Stimulated activated CD4-positive, alpha-beta T cell treated with anti-CD3 and anti-CD28 coated beads, Interleukin-4, amount 100 ng/mL, for 1 hour (primary cell): Measurements from ENCODE around the gene P2RX6.
"Not testable (repeated sequence)": the region's sequence is repeated elsewhere in the genome, so short reads cannot be mapped to it uniquely, and the experiment has no call there.

Experiments used
- DNase-seq: peaks from one replicate; pipeline ENCODE4 v3.0.0-alpha.2; 2020

The P2RX6 gene

DNA sequence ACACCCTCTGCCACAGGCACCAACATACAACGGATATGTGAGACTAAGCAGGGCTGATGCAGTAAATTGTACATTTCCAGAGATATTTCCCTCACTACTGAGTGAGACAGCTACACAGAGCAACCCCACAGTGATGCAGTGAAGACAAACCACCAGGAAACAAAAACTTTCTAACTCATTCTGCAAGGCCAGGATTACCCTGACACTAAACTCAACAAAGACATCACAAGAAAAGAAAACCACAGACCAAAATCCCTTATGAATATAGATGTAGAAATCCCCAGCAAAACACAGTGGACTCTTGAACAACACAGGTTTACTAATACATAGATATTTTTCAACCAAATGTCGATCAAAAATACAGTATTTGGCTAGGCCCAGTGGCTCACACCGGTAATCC, 18.9 kb downstream of the P2RX6 start:
- no peak for DNase-seq

DNA sequence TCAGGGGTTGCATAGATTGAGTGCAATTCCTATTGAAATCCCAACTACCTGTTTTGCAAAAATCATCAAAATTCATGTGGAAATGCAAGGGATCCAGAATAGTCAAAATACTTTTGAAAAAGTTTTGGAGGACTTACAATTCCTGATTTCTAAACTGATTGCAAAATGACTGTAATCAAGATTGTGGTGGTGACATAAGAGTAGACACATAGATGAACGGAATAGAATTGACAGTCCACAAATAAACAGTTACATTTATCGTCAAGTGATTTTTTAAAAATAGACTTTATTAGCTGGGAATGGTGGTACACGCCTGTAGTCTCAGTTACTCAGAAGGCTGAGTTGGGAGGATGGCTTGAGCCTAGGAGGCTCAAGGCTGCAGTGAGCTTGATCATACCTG, 20.0 kb downstream of the P2RX6 start:
- no peak for DNase-seq

DNA sequence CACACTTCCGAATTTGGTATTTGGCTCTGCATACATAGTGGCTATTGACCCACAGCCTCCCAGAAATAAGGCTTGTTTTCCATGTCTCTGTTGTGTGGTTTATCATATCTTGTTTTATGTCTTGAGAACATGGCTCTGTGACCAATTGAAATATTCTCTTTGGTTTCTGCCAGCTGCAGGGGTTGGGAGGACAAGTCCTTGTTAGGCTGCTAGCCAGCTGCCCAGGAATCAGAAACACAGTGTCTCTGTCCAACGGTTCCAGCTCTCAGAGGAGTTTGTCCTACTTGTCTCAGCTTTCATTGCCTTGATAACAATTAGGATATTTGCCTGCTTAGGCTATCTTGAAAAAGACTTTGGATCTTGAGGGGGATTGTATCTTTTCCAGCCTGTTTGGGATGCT, 23.4 kb downstream of the P2RX6 start:
- no peak for DNase-seq

DNA sequence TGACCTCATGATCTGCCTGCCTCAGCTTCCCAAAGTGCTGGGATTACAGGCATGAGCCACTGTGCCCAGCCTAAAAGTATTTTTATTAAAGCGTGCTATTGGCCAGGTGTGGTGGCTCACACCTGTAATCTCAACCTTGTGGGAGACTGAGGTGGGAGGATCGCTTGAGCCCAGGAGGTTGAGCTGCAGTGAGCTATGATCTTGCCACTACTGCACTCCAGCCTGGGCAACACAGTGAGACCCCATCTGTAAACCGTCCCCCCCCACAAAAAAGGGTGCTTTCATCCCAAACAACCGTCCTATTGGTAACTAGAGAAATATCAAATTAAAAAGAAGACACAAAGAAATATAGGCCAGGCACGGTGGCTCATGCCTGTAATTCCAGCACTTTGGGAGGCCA, 24.2 kb downstream of the P2RX6 start:
- not testable (repeated sequence) for DNase-seq

DNA sequence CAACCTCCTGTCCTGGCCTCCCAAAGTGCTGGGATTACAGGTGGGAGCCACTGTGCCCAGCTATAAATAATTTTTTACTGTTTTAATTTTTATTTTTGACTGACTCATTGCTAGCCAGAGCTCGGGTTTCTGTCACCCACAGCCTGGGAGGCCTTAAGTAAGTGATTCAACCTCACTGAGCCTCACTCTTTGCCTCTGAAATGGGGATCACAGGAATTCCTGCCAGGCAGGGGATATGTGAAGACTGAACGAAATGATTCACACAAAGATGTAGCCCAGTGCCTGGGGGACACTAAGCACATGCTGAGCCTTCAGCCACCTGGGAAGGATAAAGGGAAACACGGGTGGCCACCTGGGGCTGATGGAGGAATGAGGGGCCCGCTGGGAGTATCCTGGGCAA, 27.0 kb downstream of the P2RX6 start:
- DNase-seq, result no peak

DNA sequence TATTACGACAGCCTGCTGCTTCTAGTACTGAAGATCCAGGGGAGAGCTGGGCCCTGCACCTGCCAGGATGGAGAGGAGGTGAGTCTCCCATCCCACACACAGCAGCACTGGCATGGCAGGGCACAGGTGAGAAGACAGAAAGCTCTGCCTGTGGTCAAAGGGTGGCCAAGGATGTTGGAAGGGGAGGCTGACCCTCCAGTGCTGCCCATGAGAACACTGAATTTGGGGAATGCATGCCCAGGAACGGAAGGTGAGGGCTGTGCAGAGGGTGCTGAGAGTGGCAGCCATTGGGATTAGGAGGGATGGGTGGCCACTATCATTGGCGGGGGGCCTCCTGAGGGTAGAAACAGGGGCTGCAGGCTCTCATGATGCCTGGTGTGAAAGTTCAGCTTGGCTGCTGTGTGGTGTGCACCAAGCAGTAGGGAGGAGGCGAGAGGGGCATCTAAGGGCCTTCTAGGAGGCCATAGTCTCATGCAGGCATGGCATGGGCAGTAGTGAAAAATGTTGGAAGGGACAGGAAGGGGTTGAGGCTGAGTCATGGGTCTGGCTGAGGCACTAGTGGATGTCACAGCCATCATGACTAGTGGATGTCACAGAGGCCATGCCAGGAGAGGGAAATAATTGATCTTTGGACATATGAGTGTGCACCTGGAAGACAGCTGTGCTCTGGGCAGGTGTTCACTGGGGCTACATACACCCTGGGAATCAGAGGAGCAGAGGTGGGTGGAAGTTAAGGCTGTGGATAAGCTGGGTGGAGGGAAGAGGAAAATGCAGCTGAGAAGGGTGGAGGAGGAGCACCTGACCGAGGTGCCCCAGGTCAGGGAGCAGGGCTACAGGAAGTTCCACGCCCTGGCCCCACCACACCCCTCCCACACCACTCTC, 28.3 kb downstream of the P2RX6 start:
- DNase-seq, result no peak

DNA sequence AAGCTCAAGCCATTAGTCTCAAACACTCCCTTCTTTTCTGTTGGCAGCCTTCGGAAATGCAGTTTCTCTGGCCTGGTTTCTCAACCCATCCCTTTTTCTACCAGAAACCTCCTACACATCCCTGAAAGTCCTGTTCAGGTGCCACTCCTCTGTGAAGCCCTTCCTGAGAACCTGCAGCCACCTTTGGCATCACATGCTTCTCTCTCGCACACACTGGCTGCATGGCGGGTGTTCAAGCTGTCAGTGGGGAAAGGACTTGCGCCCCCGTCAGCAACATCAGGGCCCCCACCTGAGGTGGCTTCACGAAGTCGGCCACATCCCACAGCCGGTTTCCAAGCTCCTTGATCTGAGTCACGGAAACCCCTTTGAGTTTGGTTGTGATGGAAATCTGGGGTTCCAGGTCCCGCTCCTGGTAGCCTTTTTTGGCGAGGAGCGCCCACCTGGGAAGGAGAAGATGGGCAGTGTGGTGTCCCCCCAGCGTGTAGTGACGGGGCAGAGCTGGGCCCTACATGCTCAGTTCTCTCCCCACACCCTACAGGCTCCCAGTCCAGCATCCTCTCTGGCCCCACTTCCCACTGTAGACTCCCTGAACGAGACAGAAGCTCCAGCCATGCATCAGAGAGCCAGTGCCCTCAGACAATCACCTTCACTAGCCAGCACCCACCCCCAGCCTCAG, 29.0 kb downstream of the P2RX6 start:
- DNase-seq, result no peak

DNA sequence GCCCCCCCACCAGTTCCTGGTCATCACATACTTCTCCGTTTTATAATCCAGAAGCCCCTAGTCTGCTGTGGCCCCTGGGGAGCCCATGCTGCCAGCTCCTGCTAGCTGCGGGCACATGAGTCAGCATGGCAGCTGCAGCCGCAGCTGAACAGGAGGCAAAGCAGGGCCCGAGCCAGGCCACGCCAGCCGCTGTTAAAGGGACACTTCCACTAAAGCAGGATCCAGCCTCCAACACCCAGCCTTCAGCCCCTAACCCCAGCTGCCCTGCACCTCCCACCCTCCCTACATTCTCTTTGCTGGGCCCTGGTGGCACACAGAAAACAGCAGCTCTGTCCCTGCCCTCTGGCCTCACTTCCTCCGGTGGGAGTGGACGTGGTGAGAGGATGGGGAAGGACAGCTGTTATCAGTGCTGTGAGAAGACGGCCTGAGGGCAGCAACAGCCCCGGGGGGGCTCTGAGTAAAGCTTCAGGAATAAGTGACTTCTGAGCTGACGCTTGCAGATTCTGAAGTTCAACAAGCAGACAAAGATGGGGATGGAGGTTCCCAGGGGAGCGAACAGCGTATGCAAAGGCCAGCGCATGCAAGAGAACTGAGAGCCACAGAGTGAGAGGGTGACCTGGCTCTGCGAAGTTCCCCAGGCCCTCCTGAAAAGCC, 30.1 kb downstream of the P2RX6 start:
- DNase-seq, result no peak

DNA sequence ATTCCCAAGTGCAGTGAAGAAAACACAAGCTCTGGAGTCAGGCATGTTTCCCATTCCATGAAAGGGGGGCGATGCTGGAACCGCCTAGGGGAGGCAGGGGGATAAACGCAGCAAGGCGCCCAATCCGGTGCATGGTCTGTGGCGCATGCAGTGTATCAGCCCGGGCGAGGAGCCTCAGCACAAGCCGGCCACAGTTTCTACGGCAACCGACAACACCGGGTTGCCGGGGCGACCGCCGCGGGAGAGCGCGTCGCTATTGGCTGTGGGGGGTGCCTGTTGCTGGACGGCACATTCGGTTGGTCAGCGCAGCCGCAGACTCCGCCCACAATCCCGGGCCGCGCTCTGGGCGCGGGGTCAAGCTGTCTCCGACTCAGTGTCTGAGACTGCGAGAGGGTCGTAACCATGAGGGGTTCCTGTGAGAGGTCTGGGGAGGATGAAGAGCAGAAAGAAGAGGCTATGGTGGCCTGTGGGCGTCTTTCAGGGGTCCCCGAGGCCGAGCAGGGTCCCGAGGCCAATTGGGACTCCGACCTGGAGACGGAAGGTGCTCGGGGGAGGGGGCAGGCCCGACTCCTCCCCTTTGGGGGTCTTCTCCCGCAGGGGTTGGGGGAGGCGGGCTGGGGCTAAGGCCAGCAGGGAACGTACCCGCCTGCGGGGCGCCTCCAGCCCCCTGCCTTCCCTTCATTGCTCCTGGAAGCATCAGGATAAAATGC, 30.8 kb downstream of the P2RX6 start, which contains the start of gene LRRC74B:
LRRC74B (plus strand) TSS at position 362 of the 710 bp plus-strand sequence; CDS start at position 403, 41 bp downstream.
- peak; percentile 62 for DNase-seq

DNA sequence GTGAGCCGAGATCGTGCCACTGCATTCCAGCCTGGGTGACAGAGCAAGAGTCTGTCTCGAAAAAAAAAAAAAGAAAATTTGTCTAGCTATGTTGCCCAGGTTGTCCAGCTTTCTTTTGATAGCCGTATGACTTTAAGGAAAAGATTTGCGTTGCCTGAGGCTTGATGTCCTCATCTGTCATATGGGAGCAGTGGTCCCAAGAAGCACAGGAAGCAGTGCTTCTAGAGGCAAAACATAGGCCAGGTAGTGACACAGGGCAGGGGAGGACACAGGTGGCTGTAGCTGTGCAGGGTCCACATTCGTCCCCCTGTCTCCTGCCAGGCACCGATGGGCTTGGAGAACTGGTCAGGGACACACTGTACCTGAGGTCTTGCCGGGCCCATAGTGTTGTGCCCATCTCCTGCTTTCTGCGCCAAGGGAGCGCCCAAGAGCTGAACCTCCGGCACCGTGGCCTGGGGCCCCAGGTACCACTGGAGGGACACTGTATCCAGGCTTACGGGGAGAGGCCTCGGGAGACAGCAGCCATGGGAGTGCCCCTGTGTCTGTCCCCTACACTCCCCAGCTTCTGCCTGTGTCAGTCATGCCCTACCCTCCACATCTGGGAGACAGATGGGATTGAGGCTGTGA, 32.2 kb downstream of the P2RX6 start:
- no peak for DNase-seq

DNA sequence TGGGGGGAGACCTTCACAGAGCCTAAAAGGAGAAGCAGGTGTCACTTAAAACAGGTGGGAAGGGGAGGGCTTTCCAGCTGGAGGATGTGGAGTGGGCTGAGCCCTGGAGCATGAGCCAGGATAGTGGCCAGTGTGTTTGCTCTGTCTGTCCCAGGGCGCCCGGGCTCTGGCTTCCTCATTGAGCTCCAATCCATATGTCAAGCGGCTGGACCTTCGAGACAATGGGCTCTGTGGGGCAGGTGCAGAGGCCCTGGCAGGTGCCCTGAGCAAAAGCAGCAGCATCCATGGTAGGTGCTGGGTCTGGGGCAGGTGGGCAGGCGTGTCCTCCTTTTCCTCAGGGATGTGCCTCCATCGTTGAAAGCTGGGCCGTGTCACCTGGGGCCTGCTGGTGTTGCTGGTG, 32.8 kb downstream of the P2RX6 start:
- DNase-seq, result no peak

DNA sequence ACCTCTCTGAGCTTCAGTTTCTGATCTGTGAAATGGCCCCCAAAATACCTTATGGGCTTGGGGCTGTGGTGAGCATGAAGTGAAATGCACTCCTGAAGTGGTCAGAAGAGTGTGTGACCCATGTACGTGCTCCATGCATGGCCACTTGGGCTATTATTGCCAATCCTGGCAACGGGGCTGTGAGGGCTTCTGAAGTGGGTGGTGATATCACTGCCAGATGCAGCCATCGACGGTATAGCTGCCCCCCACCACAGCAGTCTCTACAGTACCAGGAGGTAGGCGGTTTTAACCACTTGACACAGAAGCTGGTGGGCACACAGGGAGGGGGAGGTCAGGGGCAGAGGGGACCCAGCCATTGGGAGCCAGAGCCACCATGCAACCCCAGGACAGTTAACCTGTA, 33.5 kb downstream of the P2RX6 start:
- DNase-seq, result not testable (repeated sequence)

DNA sequence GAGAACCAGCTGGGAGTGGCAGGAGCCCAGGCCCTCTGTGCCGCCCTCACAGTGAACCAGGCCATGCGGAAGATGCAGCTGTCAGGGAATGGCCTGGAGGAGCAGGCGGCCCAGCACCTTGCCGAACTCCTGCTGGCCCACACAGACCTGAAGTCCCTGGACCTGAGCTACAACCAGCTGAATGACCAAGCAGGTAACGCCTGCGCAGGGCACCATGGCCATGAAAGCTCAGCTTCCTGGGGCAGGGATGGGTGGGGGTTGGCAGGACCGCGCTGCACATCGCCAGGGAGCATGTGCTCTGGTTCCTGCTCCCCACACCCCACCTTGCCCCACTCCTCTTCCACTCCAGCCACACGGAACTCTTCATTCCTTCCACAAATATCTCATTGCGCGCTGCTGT, 34.0 kb downstream of the P2RX6 start:
- not testable (repeated sequence) for DNase-seq

DNA sequence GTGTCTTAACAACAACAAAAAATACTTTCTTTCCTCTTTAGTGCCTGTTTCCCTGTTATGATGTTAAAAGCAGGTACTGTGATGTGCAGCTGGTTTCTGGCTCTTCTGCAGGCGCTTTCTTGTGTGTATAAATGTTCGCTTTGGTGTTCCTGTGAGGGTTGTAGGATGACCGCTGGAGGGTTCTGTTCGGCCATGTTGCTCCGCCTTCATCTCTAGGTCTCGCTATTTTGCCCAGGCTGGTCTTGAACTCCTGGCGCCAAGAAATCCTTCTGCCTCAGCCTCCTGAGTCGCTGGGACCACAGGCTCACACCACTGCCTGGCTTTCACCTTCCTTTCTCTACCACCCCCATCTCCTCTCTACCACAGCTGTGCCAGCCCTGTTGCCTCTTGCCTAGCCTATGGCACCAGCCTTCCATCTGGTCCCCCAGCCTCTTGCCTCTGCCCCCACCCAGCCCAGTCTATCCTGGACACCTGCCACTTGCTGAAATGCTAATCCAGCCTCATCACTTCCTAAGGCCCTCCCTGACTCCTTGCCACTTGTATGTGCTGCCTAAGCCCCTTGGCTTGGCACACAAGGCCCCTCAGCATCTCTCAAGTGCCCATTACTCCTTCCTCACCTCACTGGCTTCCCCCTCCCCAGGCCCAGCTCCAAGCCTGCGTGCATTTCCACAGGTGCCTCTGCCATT, 36.3 kb downstream of the P2RX6 start:
- DNase-seq, result no peak

DNA sequence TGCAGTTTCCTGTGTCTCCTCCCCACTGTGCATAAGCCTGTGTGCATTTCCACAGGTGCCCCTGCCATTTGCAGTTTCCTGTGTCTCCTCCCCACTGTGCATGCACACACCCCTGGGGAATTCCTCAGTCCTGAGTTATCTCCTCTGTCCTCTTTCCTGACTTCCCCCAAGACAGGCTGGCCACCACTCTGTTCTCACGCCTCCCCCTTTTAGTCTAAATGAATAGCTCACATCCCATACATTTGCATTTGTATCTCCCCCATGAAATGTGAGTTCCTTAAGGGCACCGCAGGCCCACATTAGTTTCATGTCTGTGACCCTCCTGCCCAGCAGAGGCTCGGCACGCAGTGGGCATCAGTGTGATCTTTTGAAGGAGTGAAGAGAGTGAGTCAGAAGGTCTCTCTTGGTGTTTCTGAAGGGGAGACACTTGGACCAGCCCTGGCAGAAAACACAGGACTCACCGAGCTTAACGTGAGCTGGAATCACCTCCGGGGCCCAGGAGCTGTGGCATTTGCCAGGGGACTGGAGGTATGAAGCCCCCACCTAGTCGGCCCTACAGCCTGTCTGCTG, 37.0 kb downstream of the P2RX6 start:
- no peak for DNase-seq

DNA sequence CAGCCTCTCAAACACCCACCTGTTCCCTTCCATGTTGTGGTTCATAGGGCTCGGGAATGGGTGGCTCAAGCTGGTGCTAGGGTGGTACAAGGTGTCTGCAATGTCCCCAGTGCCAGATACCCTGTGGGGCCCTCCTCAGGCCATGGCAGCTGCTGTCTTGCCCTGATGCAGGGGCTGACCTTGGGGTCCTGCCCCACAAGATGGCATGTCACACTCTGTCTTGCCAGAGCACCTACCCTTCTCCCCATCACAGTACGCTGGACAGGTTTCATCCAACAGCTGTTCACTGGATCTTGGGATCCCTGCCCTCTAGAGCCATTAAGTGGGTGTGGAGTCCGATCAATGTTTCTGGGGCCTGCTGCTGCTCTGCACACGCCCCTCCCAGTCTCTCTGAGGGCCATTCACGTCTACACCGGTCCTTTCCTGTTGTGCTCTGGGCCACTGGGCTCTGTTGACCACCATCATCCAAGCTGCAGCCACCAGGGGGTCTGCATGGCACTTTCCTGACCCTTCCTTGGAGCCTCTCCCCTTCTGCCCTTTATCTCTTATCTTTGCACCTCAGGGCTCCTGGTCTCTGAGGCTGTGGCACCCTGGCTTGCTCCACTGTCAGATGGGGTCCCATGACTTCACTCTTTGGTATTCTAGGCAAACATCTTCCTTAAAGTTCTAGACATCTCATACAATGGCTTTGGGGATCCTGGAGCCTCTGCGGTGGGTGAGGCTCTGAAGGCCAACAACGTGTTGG, 37.9 kb downstream of the P2RX6 start:
- DNase-seq, result no peak

DNA sequence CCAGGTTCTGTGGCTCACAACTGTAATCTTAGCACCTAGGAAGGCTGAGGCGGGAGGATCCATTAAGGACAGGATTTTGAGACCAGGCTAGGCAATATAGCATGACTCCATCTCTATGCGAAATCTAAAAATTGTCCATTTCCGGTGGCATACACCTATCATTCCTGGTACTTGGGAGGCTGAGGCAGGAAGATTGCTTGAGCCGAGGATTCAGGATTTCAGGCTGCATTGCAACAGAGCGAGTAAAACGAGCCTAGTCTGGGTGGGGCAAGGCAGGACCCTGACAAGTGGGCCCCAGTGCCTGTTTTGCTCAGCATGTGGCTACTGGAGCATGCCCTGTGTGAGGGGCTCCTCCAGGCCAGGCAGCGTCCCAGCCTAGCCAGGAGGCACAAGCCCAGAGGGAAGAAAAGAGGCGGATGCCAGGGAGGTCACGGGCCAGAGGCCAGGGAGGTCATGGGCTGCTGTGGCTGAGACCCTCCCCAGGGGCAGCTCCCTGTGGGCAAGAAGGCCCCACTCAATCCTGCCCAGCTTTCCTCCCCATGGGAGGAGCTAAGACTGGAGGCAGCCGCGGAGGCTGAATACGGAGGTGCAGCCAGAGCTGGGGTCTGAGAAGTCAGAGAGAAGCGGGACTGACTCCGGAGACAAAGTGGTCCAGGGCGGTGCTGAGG, 39.2 kb downstream of the P2RX6 start:
- DNase-seq, result no peak

DNA sequence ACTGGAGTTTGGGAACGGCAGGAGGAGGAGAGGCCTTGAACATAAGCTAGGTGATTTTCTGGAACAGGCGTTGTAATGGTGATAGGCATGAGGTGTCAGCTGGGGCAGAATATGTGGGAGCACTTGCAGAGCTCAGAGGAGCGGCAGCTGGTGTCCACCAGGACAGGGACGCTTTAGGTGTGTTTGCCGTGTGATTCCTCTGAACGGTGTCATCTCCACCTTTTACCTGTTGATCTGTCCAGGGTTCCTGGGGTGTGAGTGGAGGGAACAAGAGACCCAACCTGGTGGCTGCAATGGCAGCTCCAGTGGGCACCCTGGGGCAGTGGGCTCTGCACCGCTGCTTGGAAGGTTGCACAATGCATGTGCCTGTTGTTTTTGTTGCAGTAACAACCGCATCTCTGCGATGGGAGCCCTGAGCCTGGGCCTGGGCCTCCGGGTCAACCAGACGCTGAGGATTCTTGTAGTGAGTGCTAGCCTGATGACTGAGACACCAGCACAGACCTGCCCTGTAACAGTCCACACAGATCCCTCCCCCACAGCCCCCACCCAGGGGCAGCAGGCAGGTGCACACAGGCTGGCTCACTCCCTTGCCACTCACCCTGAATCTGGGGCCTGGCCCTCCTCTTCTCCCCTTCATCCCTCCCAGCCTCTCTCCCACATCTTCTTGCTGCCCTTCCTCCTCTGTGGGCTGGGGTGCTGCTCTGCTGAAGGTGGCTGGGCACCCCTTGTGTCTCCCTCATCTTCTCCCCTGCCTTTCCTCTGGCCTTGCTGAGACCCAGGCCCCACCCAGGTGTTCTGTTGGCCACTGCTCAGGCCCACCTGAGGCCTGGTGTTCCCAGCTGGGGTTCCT, 40.0 kb downstream of the P2RX6 start:
- no peak for DNase-seq

DNA sequence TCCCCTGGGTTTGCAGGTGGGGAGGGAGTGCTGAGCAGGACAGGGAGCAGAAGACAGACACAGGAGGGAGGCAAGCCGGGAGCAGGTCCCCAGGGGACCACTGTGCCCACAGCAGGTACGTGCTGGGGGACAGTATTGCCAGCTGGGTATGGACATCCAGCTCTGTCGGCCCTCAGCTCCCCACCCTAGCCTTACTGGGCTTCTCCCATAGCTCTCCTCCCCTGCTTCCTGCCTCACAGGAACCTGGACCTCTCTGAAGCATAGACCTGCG, 40.5 kb downstream of the P2RX6 start:
- no peak for DNase-seq

DNA sequence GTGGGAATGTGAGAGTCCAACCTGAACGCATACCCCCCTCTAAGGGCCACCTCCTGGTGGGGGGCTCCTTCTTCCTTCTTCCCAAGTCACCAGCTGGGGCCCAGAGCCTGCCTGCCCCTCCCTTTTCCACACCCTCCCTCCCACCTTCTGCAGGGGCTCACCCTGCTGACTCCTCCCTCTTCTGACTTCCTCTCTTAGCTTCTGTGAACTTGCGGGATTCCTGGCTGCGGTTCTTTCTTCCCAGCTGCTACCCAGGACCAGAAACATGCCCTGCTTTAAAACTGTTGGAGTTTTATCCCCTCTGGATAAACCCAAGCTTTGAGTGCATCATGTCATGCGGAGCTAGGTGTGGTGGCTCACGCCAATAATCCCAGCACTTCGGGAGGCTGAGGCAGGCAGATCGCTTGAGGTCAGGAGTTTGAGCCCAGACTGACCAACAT, 40.9 kb downstream of the P2RX6 start:
- DNase-seq, result no peak
